HepG2 (cell line): ENCODE data around the gene GDE1. TPM values are rescaled to one million over a fixed set of nuclear protein-coding genes. Genes with fewer than 3 reads are reported as not detected.

Source experiments
- ATAC-seq: fragments of 200-7000 bp; cut with Tn5 transposase; 3 replicates; pipeline ENCODE4 v1.9.1; 2020; ENCODE audit warnings: mild to moderate bottlenecking, moderate library complexity
- BruUV-seq: library from RNA; stranded (reverse); fragments of 400-500 nt; replicated peaks from 2 replicates; lab custom pipeline; 2021; lab: Mats Ljungman, UMichigan
- CTCF ChIA-PET: fragments of 300-600 bp; formaldehyde crosslinking; extraction: SDS; loops from one replicate; lab custom pipeline; 2021; ENCODE audit warnings: low total read pairs, inconsistent platforms, low intra/inter-chr PET ratio; lab: Yijun Ruan, JAX
- POLR2A ChIA-PET: fragments of 350-600 bp; sonication (Branson Sonifier 250); formaldehyde crosslinking; loops from one replicate; lab custom pipeline; 2020; ENCODE audit warnings: antibody characterized with exemption, inconsistent platforms; lab: Yijun Ruan, JAX
- DNase-seq: peaks from one replicate; pipeline ENCODE4 v3.0.0-alpha.2; 2015; ENCODE audit warnings: low spot score
- FAIRE-seq: peaks from 3 replicates; lab custom pipeline; 2011; peaks lifted over from hg19 to GRCh38; lab: Jason Lieb, UNC
- H2AFZ ChIP-seq: one replicate; pipeline ENCODE4 v1.6.1; 2011; ENCODE audit warnings: low read length, inconsistent platforms
- H3K27ac ChIP-seq: fragments of 300-600 bp; 3 replicates; pipeline ENCODE4 v1.8.0; 2011; ENCODE audit warnings: mixed run types, mild to moderate bottlenecking, mixed read lengths, low read length, inconsistent platforms; ENCODE audit not compliant: insufficient read depth; ENCODE audit errors: extremely low read length
- H3K27me3 ChIP-seq, 2 experiments: fragments of 200-600 bp in 1 of 2; 2 replicates in 1 of 2; 3 replicates in 1 of 2; pipeline versions ENCODE4 v1.6.0 to v1.8.0; 2011; ENCODE audit warnings: low read length in 2 of 2, mild to moderate bottlenecking in 2 of 2, moderate library complexity in 2 of 2, inconsistent platforms in 1 of 2; ENCODE audit not compliant: insufficient read depth in 2 of 2, control insufficient read depth in 1 of 2
- H3K36me3 ChIP-seq, 2 experiments: fragments of 200-600 bp in 1 of 2; replicated peaks in 1 of 2; 2 replicates in 1 of 2; 3 replicates in 1 of 2; pipeline versions ENCODE4 v1.5.1 to v1.8.0; 2011; ENCODE audit warnings: low read length in 2 of 2, inconsistent platforms in 1 of 2; ENCODE audit not compliant: insufficient read depth in 2 of 2, control insufficient read depth in 1 of 2
- H3K4me1 ChIP-seq: 2 replicates; pipeline ENCODE4 v1.5.1; 2012; ENCODE audit warnings: low read length, inconsistent platforms; ENCODE audit not compliant: insufficient read depth
- H3K4me2 ChIP-seq: 2 replicates; pipeline ENCODE4 v1.6.0; 2011; ENCODE audit warnings: low read depth, low read length, inconsistent platforms
- H3K4me3 ChIP-seq, 3 experiments: fragments of 200-600 bp in 1 of 3; sonication (generic), shearing (Covaris generic) in 1 of 3; replicated peaks in 1 of 3; 2 replicates each; pipeline ENCODE4 v1.5.1; 2011 to 2016; ENCODE audit warnings: low read length in 3 of 3, inconsistent platforms in 2 of 3, low read depth in 2 of 3, mild to moderate bottlenecking in 2 of 3, control low read depth in 1 of 3, mixed read lengths in 1 of 3; ENCODE audit not compliant: insufficient read depth in 1 of 3
- H3K79me2 ChIP-seq: one replicate; pipeline ENCODE4 v1.6.1; 2011; ENCODE audit warnings: low read length, inconsistent platforms; ENCODE audit not compliant: insufficient read depth
- H3K9ac ChIP-seq: 2 replicates; pipeline ENCODE4 v1.6.0; 2011; ENCODE audit warnings: mild to moderate bottlenecking, low read depth, low read length, inconsistent platforms; ENCODE audit not compliant: insufficient read depth
- H3K9me3 ChIP-seq: 2 replicates; pipeline ENCODE4 v1.5.1; 2012; ENCODE audit warnings: mild to moderate bottlenecking, low read length
- H4K20me1 ChIP-seq: 2 replicates; pipeline ENCODE4 v1.6.0; 2011; ENCODE audit warnings: inconsistent platforms, mild to moderate bottlenecking, low read length, moderate library complexity; ENCODE audit not compliant: insufficient read depth
- FOXP1 ChIP-seq, 2 experiments: fragments of 450-650 bp in 1 of 2; IDR thresholded peaks; 2 replicates each; pipeline ENCODE4 v1.6.1; 2017 to 2018; ENCODE audit warnings: antibody characterized with exemption in 1 of 2
- JUNB ChIP-seq: sonication (generic); formaldehyde crosslinking; IDR thresholded peaks from 2 replicates; pipeline ENCODE4 v1.8.0; 2022; ENCODE audit warnings: missing genetic modification reagents, mild to moderate bottlenecking, borderline replicate concordance
- KDM5A ChIP-seq: fragments of 200-600 bp; sonication (generic); IDR thresholded peaks from 2 replicates; pipeline ENCODE4 v1.7.0; 2018; ENCODE audit warnings: antibody characterized with exemption, mild to moderate bottlenecking, low read length, borderline replicate concordance
- NBN ChIP-seq: fragments of 450-650 bp; conservative IDR thresholded peaks from 2 replicates; pipeline ENCODE4 v1.6.1; 2017
- ZNF646 ChIP-seq: sonication (generic); formaldehyde crosslinking; IDR thresholded peaks from 2 replicates; pipeline ENCODE4 v1.9.0; 2021; ENCODE audit warnings: mild to moderate bottlenecking, missing genetic modification reagents
- ZNF879 ChIP-seq: sonication (generic); formaldehyde crosslinking; IDR thresholded peaks from 2 replicates; pipeline ENCODE4 v1.8.1; 2023; ENCODE audit warnings: missing genetic modification reagents
- ZSCAN22 ChIP-seq: sonication (generic); formaldehyde crosslinking; IDR thresholded peaks from 2 replicates; pipeline ENCODE4 v1.4.0; 2020; ENCODE audit warnings: mild to moderate bottlenecking, missing genetic modification reagents
- whole genome bisulfite sequencing: methylation state at CpG from one replicate; pipeline ENCODE4 v1.1.6; 2017; ENCODE audit warnings: low lambda C conversion rate; 5-methylcytosine and 5-hydroxymethylcytosine counted together
- in situ Hi-C: cut with HindIII; loops from 2 replicates; pipeline ENCODE4 v1.10.0; 2017; ENCODE audit warnings: low pct_unique_long_range_greater_than_20kb; ENCODE audit not compliant: extremely low pct_ligation_motif_present
- intact Hi-C: fragments of 100-400 bp; cut with micrococcal nuclease; formaldehyde crosslinking; loops from one replicate; pipeline ENCODE4 v1.10.0; 2022; ENCODE audit not compliant: unreplicated experiment
- polyA plus RNA-seq, 8 experiments: library from polyadenylated mRNA; depleted of rRNA in 3 of 8; stranded (reverse) in 7 of 8; unstranded in 1 of 8; fragments of >200 nt; fragmentation: Illumina TruSeq in 4 of 8; extraction: Trizol in 4 of 8; gene quantifications; 2 replicates each; pipeline versions ENCODE4 v1.2.1 to v1.2.3, GENCODE V29; 2011 to 2016; ENCODE audit warnings: low read depth in 4 of 8, missing spikeins in 1 of 8, mixed read lengths in 1 of 8; ENCODE audit not compliant: insufficient read depth in 1 of 8
- total RNA-seq, 5 experiments: library from RNA; depleted of rRNA; stranded (reverse); fragments of >200 nt; fragmentation: Illumina TruSeq; extraction: Trizol; gene quantifications; 2 replicates each; pipeline ENCODE4 v1.2.3, GENCODE V29; 2016; ENCODE audit warnings: low read depth in 1 of 5

Gene GDE1
- total and polyA plus RNA-seq, 2 of the 13 experiments (the other 11 are each of a cell fraction or from before 2014, with no cell fraction given) = 35.9 to 59.0 TPM

- in situ Hi-C loops = no loop called here
- H2AFZ ChIP-seq = no peak overlapping the region
- no peak overlapping the region for H3K27ac ChIP-seq
- 2% methylated on average over 1 of the region's 1 CpG for WGBS
- ATAC-seq (no peak), DNase-seq (no peak), FAIRE-seq (no peak)
- H3K27me3 ChIP-seq = peaks cover 1 to 11% of the 10 kb centered on the region in 2 experiments; a peak in 3 of 5 replicates
- no peak overlapping the region for H3K9ac ChIP-seq
- ChIA-PET POLR2A (no interaction called here), CTCF (no interaction called here)
- H3K36me3 ChIP-seq = no peaks in the 10 kb centered on the region
- no TSS peak for BruUV-seq
- no peak overlapping the region for H3K4me2 ChIP-seq
- intact Hi-C loops = no loop called here
- no peak overlapping the region for H3K4me3 ChIP-seq
- H4K20me1 ChIP-seq = no peaks in the 10 kb centered on the region
- H3K9me3 ChIP-seq = no peaks in the 10 kb centered on the region
- H3K4me1 ChIP-seq = peaks cover 33% of the 10 kb centered on the region
- TF ChIP-seq JUNB (CRISPR knock-in tag) (peak; percentile 24; the same call in 1 of the 2 replicates), NBN (0 out of 2 replicates have a peak, but pooled peaks have one; percentile 55), FOXP1 (IDR thresholded peaks at IDR 0.05) (0 out of 2 replicates have a peak, but pooled peaks have one; percentile 16), FOXP1 (CRISPR knock-in tag; IDR thresholded peaks at IDR 0.05) (no peak), KDM5A (no peak)
- H3K79me2 ChIP-seq = no peaks in the 10 kb centered on the region
These were observed 43.4 kb downstream of the GDE1 start for GRCh38 chr16:19478505-19478904.

- Histone ChIP-seq H3K4me2 (no peak overlapping the region), H3K4me1 (peaks cover 13% of the 10 kb centered on the region), H3K79me2 (no peaks in the 10 kb centered on the region), H3K9ac (no peak overlapping the region), H4K20me1 (no peaks in the 10 kb centered on the region), H3K27ac (no peak overlapping the region), H3K27me3 (peaks cover 1 to 22% of the 10 kb centered on the region in 2 experiments; a peak in 3 of 5 replicates), H3K9me3 (no peaks in the 10 kb centered on the region), H3K4me3 (no peak overlapping the region), H3K36me3 (no peaks in the 10 kb centered on the region), H2AFZ (no peak overlapping the region)
- BruUV-seq = no TSS peak
- no peak for FAIRE-seq
- WGBS = 38% methylated on average over 5 of the region's 5 CpGs
- in situ Hi-C loops (no loop called here), intact Hi-C loops (no loop called here)
- ChIA-PET POLR2A (no interaction called here), CTCF (no interaction called here)
- no peak for TF ChIP-seq ZNF879 (CRISPR knock-in tag)
- TF ChIP-seq ZNF646 (CRISPR knock-in tag) = 0 out of 2 replicates have a peak, but pooled peaks have one; percentile 33
- TF ChIP-seq ZSCAN22 (CRISPR knock-in tag) = no peak
- peak; percentile 67 for ATAC-seq
- DNase-seq = no peak
These were observed 47.3 kb downstream of the GDE1 start for GRCh38 chr16:19474617-19475016.
